Nephron progenitor cell (in vitro differentiated cells): ENCODE measurements around the gene ABCC3.
A peak's percentile ranks its signal among the peaks of the same experiment; 100 is the strongest.

Source experiments
- DNase-seq: peaks from one replicate; pipeline ENCODE4 v3.0.0; 2021
- H3K27ac Mint-ChIP-seq: 2 replicates; pipeline ENCODE4 v1.8.0; 2021; ENCODE audit warnings: mild to moderate bottlenecking, moderate library complexity, mixed read lengths
- H3K27me3 Mint-ChIP-seq: 2 replicates; pipeline ENCODE4 v1.8.0; 2021; ENCODE audit warnings: mild to moderate bottlenecking, low read depth, mixed read lengths; ENCODE audit not compliant: poor library complexity
- H3K36me3 Mint-ChIP-seq: 2 replicates; pipeline ENCODE4 v1.8.0; 2021; ENCODE audit warnings: low read depth, mixed read lengths
- H3K4me1 Mint-ChIP-seq: 2 replicates; pipeline ENCODE4 v1.8.0; 2021; ENCODE audit warnings: mixed read lengths
- H3K4me3 Mint-ChIP-seq: 2 replicates; pipeline ENCODE4 v1.8.0; 2021; ENCODE audit warnings: mild to moderate bottlenecking, moderate library complexity, mixed read lengths
- H3K9me3 Mint-ChIP-seq: 2 replicates; pipeline ENCODE4 v1.8.0; 2021; ENCODE audit warnings: mild to moderate bottlenecking, moderate library complexity, mixed read lengths
- CTCF ChIP-seq: fragments of 200-600 bp; sonication (generic); IDR thresholded peaks from 2 replicates; pipeline ENCODE4 v1.5.0; 2021; ENCODE audit warnings: antibody characterized with exemption

The ABCC3 gene

GRCh38 chr17:50614471-50615051, 20.1 kb upstream of the ABCC3 start:
- H3K27me3 Mint-ChIP-seq = peaks cover 17% of the 10 kb centered on the region
- no peak overlapping the region for H3K27ac Mint-ChIP-seq
- H3K4me1 Mint-ChIP-seq = peaks cover 37% of the 10 kb centered on the region
- no peak overlapping the region for H3K4me3 Mint-ChIP-seq
- H3K36me3 Mint-ChIP-seq = no peaks in the 10 kb centered on the region
- no peaks in the 10 kb centered on the region for H3K9me3 Mint-ChIP-seq
- no peak for TF ChIP-seq CTCF
- no peak for DNase-seq

GRCh38 chr17:50615828-50616227, 18.9 kb upstream of the ABCC3 start:
- Mint-ChIP-seq H3K4me1 (peaks cover 39% of the 10 kb centered on the region), H3K9me3 (no peaks in the 10 kb centered on the region), H3K4me3 (no peak overlapping the region), H3K27me3 (peaks cover 19% of the 10 kb centered on the region), H3K36me3 (no peaks in the 10 kb centered on the region), H3K27ac (no peak overlapping the region)
- no peak for TF ChIP-seq CTCF
- DNase-seq = no peak

- Mint-ChIP-seq H3K36me3 (no peaks in the 10 kb centered on the region), H3K4me1 (peaks cover 59% of the 10 kb centered on the region), H3K9me3 (no peaks in the 10 kb centered on the region), H3K27ac (no peak overlapping the region), H3K27me3 (peaks cover 29% of the 10 kb centered on the region), H3K4me3 (no peak overlapping the region)
- TF ChIP-seq CTCF = no peak
- DNase-seq = no peak
These were observed 16.4 kb upstream of the ABCC3 start for GRCh38 chr17:50618300-50618699.

GRCh38 chr17:50618941-50619340, 15.7 kb upstream of the ABCC3 start:
- no peak for TF ChIP-seq CTCF
- DNase-seq = no peak
- Mint-ChIP-seq H3K4me1 (peaks cover 57% of the 10 kb centered on the region), H3K27ac (peak overlapping the region; percentile 23), H3K27me3 (peaks cover 29% of the 10 kb centered on the region), H3K36me3 (no peaks in the 10 kb centered on the region), H3K4me3 (no peak overlapping the region), H3K9me3 (no peaks in the 10 kb centered on the region)

- no peak for TF ChIP-seq CTCF
- no peak overlapping the region for H3K4me3 Mint-ChIP-seq
- H3K27ac Mint-ChIP-seq = peak overlapping the region; percentile 42
These were observed 15.2 kb upstream of the ABCC3 start for GRCh38 chr17:50619489-50619888.

GRCh38 chr17:50620237-50620636, 14.4 kb upstream of the ABCC3 start:
- H3K4me3 Mint-ChIP-seq = no peak overlapping the region

More at GRCh38 chr17:50619489-50619888, 15.2 kb upstream of the ABCC3 start:
- peaks cover 27% of the 10 kb centered on the region for H3K27me3 Mint-ChIP-seq
- no peaks in the 10 kb centered on the region for H3K36me3 Mint-ChIP-seq
- peaks cover 55% of the 10 kb centered on the region for H3K4me1 Mint-ChIP-seq
- H3K9me3 Mint-ChIP-seq = no peaks in the 10 kb centered on the region
- no peak for DNase-seq

More at GRCh38 chr17:50620237-50620636, 14.4 kb upstream of the ABCC3 start:
- Mint-ChIP-seq H3K4me1 (peaks cover 57% of the 10 kb centered on the region), H3K9me3 (no peaks in the 10 kb centered on the region), H3K27me3 (peaks cover 22% of the 10 kb centered on the region), H3K36me3 (no peaks in the 10 kb centered on the region), H3K27ac (no peak overlapping the region)
- no peak for TF ChIP-seq CTCF
- no peak for DNase-seq
